AG04450 (cell line): Measurements from ENCODE around the gene TSPAN1. TPM values are rescaled to one million over a fixed set of nuclear protein-coding genes. Genes with fewer than 3 reads are reported as not detected.
"Not testable (repeated sequence)": the region's sequence is repeated elsewhere in the genome, so short reads cannot be mapped to it uniquely, and the experiment has no call there.

Source experiments
- CTCF ChIA-PET: fragments of 300-600, 350-600 bp; formaldehyde crosslinking; extraction: SDS; loops from one replicate; lab custom pipeline; 2022; ENCODE audit warnings: antibody characterized with exemption, inconsistent platforms; lab: Charles Lee
- POLR2A ChIA-PET: fragments of 350-600 bp; formaldehyde crosslinking; extraction: SDS; loops from one replicate; lab custom pipeline; 2021; ENCODE audit warnings: antibody characterized with exemption, inconsistent platforms; lab: Yijun Ruan, JAX
- DNase-seq: peaks from one replicate; pipeline ENCODE4 v3.0.0-alpha.2; 2011; ENCODE audit warnings: low read depth, low spot score
- H3K27ac ChIP-seq: one replicate; pipeline ENCODE4 v1.5.1; 2012; ENCODE audit warnings: low read depth, low read length, control low read depth
- H3K27me3 ChIP-seq: one replicate; pipeline ENCODE4 v1.6.0; 2012; ENCODE audit warnings: low read length; ENCODE audit not compliant: control insufficient read depth, insufficient read depth
- H3K4me3 ChIP-seq: 2 replicates; pipeline ENCODE4 v1.5.1; 2011; ENCODE audit warnings: mild to moderate bottlenecking, low read depth, low read length, control low read depth
- H3K9me3 ChIP-seq: 2 replicates; pipeline ENCODE4 v1.5.1; 2012; ENCODE audit warnings: low read length; ENCODE audit not compliant: control insufficient read depth, insufficient read depth
- polyA plus RNA-seq: library from polyadenylated mRNA; depleted of rRNA; stranded (reverse); fragments of >200 nt; gene quantifications from 2 replicates; pipeline ENCODE4 v1.2.3, GENCODE V29; 2011
- TF ChIP-seq, protein P1 (sequence below): IDR thresholded peaks from 2 replicates; pipeline ENCODE4 v1.5.1; 2011; ENCODE audit warnings: low read depth, low read length, control low read depth, inconsistent platforms

Gene TSPAN1
- polyA plus RNA-seq, 1 experiment = 0.43 TPM

GRCh38 chr1:46215504-46215903 lies 40.6 kb downstream of the TSPAN1 start:
- no peaks in the 10 kb centered on the region for H3K9me3 ChIP-seq
- POLR2A ChIA-PET = no interaction called here
- CTCF ChIA-PET = interaction anchor here (1.2 kb wide), 1 partner anchor 8 kb away, joined by 5 read pairs; no protein-coding TSS in a partner anchor

DNA sequence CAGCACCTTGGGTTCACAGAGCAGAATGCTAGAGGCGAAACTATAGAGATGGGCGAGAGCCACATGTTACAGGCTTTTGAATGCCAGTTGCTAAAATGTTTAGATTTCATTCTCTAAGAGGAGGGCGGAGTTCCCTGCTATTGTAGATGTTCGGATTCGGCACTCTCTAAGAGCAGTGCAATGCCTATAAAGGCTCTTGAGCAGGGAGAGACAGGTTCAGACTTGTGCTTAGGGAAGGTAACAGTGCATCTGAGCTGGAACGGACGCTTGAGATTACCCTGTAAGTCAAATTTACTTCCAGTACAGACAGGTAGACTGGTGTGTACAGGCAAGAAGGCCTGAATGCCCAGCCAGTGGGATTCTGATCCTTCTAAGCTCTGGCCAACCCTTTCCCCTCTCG lies 43.6 kb downstream of the TSPAN1 start:
- no peaks in the 10 kb centered on the region for H3K9me3 ChIP-seq
- POLR2A ChIA-PET = no interaction called here
- TF ChIP-seq, protein P1, sequence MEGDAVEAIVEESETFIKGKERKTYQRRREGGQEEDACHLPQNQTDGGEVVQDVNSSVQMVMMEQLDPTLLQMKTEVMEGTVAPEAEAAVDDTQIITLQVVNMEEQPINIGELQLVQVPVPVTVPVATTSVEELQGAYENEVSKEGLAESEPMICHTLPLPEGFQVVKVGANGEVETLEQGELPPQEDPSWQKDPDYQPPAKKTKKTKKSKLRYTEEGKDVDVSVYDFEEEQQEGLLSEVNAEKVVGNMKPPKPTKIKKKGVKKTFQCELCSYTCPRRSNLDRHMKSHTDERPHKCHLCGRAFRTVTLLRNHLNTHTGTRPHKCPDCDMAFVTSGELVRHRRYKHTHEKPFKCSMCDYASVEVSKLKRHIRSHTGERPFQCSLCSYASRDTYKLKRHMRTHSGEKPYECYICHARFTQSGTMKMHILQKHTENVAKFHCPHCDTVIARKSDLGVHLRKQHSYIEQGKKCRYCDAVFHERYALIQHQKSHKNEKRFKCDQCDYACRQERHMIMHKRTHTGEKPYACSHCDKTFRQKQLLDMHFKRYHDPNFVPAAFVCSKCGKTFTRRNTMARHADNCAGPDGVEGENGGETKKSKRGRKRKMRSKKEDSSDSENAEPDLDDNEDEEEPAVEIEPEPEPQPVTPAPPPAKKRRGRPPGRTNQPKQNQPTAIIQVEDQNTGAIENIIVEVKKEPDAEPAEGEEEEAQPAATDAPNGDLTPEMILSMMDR = no peak
- DNase-seq = no peak
- H3K27ac ChIP-seq = no peak overlapping the region
- CTCF ChIA-PET = no interaction called here
- H3K27me3 ChIP-seq = no peaks in the 10 kb centered on the region
- H3K4me3 ChIP-seq = no peak overlapping the region

More at GRCh38 chr1:46215504-46215903, 40.6 kb downstream of the TSPAN1 start:
- no peak overlapping the region for H3K27ac ChIP-seq
- TF ChIP-seq, protein P1 = no peak
- no peaks in the 10 kb centered on the region for H3K27me3 ChIP-seq
- no peak for DNase-seq
- no peak overlapping the region for H3K4me3 ChIP-seq

DNA sequence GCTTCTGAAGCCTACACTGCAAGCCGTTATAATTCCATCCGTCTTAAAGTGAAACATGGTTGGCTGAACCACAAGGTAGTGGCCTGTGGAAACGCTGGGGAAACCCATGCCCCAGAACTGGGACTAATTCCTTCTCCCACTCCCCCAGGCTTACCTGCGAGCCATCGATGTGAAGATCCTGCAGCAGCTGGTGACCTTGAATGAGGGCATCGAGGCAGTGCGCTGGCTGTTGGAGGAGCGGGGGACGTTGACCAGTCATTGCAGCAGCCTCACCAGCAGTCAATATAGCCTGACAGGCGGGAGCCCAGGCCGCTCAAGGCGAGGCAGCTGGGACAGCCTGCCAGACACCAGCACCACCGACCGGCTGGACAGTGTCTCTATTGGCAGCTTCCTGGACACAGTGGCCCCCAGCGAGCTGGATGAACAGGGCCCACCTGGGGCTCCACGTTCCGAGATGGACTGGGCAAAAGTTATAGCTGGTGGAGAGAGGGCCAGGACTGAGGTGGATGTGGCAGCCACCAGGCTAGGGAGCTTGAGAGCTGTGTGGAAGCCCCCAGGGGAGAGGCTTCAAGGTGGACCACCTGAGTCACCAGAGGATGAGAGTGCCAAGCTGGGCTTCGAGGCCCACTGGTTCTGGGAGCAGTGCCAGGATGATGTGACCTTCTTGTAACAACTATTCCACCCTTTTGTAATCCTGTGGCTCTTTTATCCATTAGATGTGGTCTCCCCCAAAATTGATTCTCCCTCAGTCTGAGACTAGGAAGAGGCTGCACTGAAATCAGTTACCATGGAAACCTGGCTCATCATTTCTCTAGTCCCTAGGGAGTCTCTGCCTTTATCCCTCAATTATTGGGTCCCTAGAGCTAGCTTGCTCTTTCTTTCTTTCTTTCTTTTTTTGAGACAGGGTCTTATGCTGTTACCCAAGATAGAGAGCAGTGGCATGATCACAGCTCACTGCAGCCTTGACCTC lies 44.9 kb downstream of the TSPAN1 start:
- ChIA-PET POLR2A (no interaction called here), CTCF (interaction anchor here (0.6 to 1.7 kb wide), 2 partner anchors 71 to 182 kb away, joined by 3 to 6 read pairs; no protein-coding TSS in a partner anchor)
- DNase-seq = no peak
- no peak overlapping the region for H3K27ac ChIP-seq
- TF ChIP-seq, protein P1 = no peak
- H3K9me3 ChIP-seq = no peaks in the 10 kb centered on the region
- H3K4me3 ChIP-seq = no peak overlapping the region
- H3K27me3 ChIP-seq = no peaks in the 10 kb centered on the region

DNA sequence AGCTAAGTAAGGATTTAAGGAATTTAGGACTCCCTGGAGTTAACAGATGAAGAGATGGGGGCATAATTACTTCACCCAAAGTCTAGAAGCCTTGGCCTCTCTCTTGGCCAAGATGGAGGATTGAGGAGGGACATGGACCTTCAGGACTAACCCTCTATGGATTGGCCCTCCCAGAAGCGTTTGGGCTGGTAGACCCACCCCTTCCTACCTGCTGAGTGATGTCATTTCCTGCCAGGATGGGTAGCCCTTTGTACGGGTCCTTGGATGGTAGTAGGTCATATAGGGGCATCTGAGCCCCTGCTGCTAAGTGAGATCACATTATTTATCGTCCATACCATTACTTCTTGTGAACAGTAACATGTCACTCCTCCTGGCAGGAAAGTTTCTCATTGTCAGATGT lies 45.9 kb downstream of the TSPAN1 start:
- Histone ChIP-seq H3K9me3 (no peaks in the 10 kb centered on the region), H3K27me3 (no peaks in the 10 kb centered on the region), H3K4me3 (no peak overlapping the region), H3K27ac (no peak overlapping the region)
- no peak for DNase-seq
- TF ChIP-seq, protein P1 = no peak
- POLR2A ChIA-PET = no interaction called here
- CTCF ChIA-PET = interaction anchor here (1.3 to 1.7 kb wide), 2 partner anchors 10 to 183 kb away, joined by 3 to 5 read pairs; no protein-coding TSS in a partner anchor

GRCh38 chr1:46221749-46222148 lies 46.9 kb downstream of the TSPAN1 start:
- TF ChIP-seq, protein P1 = no peak
- CTCF ChIA-PET = interaction anchor here (1.3 to 4.8 kb wide), 4 partner anchors 11 to 184 kb away, joined by 3 to 36 read pairs (median 4); no protein-coding TSS in a partner anchor
- no peak overlapping the region for H3K27ac ChIP-seq
- H3K4me3 ChIP-seq = no peak overlapping the region
- POLR2A ChIA-PET = interaction anchor here (0.6 kb wide), 1 partner anchor 583 kb away, joined by 8 read pairs; no protein-coding TSS in a partner anchor
- no peaks in the 10 kb centered on the region for H3K27me3 ChIP-seq
- DNase-seq = no peak
- H3K9me3 ChIP-seq = no peaks in the 10 kb centered on the region

DNA sequence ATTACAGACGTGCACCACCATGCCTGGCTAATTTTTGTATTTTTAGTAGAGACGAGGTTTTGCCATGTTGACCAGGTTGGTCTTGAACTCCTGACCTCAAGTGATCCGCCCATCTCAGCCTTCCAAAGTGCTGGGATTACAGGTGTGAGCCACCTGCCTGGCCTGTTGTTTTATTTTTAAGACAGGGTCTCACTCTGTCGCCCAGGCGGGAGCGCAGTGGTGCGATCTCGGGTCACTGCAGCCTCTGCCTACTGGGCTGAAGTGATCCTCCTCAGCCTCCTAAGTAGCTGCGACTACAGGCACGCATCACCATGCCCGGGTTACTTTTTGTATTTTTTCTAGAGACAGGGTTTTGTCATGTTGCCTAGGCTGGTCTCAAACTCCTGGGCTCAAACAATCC lies 48.2 kb downstream of the TSPAN1 start:
- not testable (repeated sequence) for H3K9me3 ChIP-seq, H3K27me3 ChIP-seq, H3K27ac ChIP-seq, H3K4me3 ChIP-seq, DNase-seq
- ChIA-PET POLR2A (interaction anchor here (0.6 to 1.8 kb wide), 5 partner anchors 11 to 91 kb away, joined by 3 to 6 read pairs (median 4); partner anchors contain the start of genes PIK3R3 and RAD54L), CTCF (interaction anchor here (0.6 to 4.8 kb wide), 38 partner anchors 8 to 862 kb away, joined by 3 to 50 read pairs (median 5); partner anchors contain the start of genes LURAP1, POMGNT1 and RAD54L)
